ENCODE measurements around the gene ADGRD2. TPM values are rescaled to one million over a fixed set of nuclear protein-coding genes. Genes with fewer than 3 reads are reported as not detected.

Gene ADGRD2
- total and polyA plus RNA-seq, 2 donors, result not detected

GRCh38 chr9:124496075-124496449 is 45.8 kb downstream of the ADGRD2 start:
- Histone ChIP-seq H3K36me3 (ENCODE audit: insufficient read depth) (no peaks in the 10 kb centered on the region), H3K4me1 (ENCODE audit: insufficient read depth) (no peaks in the 10 kb centered on the region), H3K27ac (ENCODE audit: low read depth) (no peak overlapping the region), H3K4me3 (ENCODE audit: low read depth, low read length) (no peak overlapping the region)
- whole genome bisulfite sequencing, result 80% methylated on average over 3 of the region's 3 CpGs
- no peak for DNase-seq (ENCODE audit: extremely low spot score)

- Histone ChIP-seq H3K4me1 (ENCODE audit: insufficient read depth) (no peaks in the 10 kb centered on the region), H3K27ac (ENCODE audit: low read depth) (no peak overlapping the region), H3K36me3 (ENCODE audit: insufficient read depth) (no peaks in the 10 kb centered on the region), H3K4me3 (ENCODE audit: low read depth, low read length) (no peak overlapping the region)
- no peak for DNase-seq (ENCODE audit: extremely low spot score)
- 57% methylated on average over 15 of the region's 15 CpGs for WGBS
These were observed 46.2 kb downstream of the ADGRD2 start for GRCh38 chr9:124496463-124496862.

- 89% methylated on average over 8 of the region's 8 CpGs for WGBS
- Histone ChIP-seq H3K4me1 (ENCODE audit: insufficient read depth) (no peaks in the 10 kb centered on the region), H3K4me3 (ENCODE audit: low read depth, low read length) (no peak overlapping the region), H3K36me3 (ENCODE audit: insufficient read depth) (no peaks in the 10 kb centered on the region), H3K27ac (ENCODE audit: low read depth) (no peak overlapping the region)
- DNase-seq (ENCODE audit: extremely low spot score), result no peak
These were observed 47.2 kb downstream of the ADGRD2 start for GRCh38 chr9:124497441-124497840.

GRCh38 chr9:124498040-124498439 is 47.8 kb downstream of the ADGRD2 start:
- no peak overlapping the region for H3K4me3 ChIP-seq (ENCODE audit: low read depth, low read length)
- DNase-seq (ENCODE audit: extremely low spot score), result no peak
- H3K36me3 ChIP-seq (ENCODE audit: insufficient read depth), result no peaks in the 10 kb centered on the region
- WGBS, result 67% methylated on average over 6 of the region's 6 CpGs
- H3K27ac ChIP-seq (ENCODE audit: low read depth), result no peak overlapping the region
- no peaks in the 10 kb centered on the region for H3K4me1 ChIP-seq (ENCODE audit: insufficient read depth)

- WGBS, result 72% methylated on average over 15 of the region's 15 CpGs
These were observed 48.4 kb downstream of the ADGRD2 start for GRCh38 chr9:124498499-124499146.

GRCh38 chr9:124499216-124499615 is 49.0 kb downstream of the ADGRD2 start:
- 85% methylated on average over 3 of the region's 3 CpGs for WGBS
- Histone ChIP-seq H3K4me3 (ENCODE audit: low read depth, low read length) (no peak overlapping the region), H3K36me3 (ENCODE audit: insufficient read depth) (no peaks in the 10 kb centered on the region), H3K4me1 (ENCODE audit: insufficient read depth) (no peaks in the 10 kb centered on the region), H3K27ac (ENCODE audit: low read depth) (no peak overlapping the region)
- DNase-seq (ENCODE audit: extremely low spot score), result no peak

More at GRCh38 chr9:124498499-124499146, 48.4 kb downstream of the ADGRD2 start:
- DNase-seq (ENCODE audit: extremely low spot score), result no peak
- no peak overlapping the region for H3K27ac ChIP-seq (ENCODE audit: low read depth)
- H3K36me3 ChIP-seq (ENCODE audit: insufficient read depth), result no peaks in the 10 kb centered on the region
- H3K4me3 ChIP-seq (ENCODE audit: low read depth, low read length), result no peak overlapping the region
- no peaks in the 10 kb centered on the region for H3K4me1 ChIP-seq (ENCODE audit: insufficient read depth)

- no peaks in the 10 kb centered on the region for H3K4me1 ChIP-seq (ENCODE audit: insufficient read depth)
- 89% methylated on average over 40 of the region's 40 CpGs for WGBS
- no peaks in the 10 kb centered on the region for H3K36me3 ChIP-seq (ENCODE audit: insufficient read depth)
- DNase-seq (ENCODE audit: extremely low spot score), result no peak
- no peak overlapping the region for H3K27ac ChIP-seq (ENCODE audit: low read depth)
- no peak overlapping the region for H3K4me3 ChIP-seq (ENCODE audit: low read depth, low read length)
These were observed 50.0 kb downstream of the ADGRD2 start for GRCh38 chr9:124500028-124500795.

- H3K36me3 ChIP-seq (ENCODE audit: insufficient read depth), result no peaks in the 10 kb centered on the region
These were observed 50.8 kb downstream of the ADGRD2 start for GRCh38 chr9:124500796-124501611.

GRCh38 chr9:124501771-124502320 is 51.6 kb downstream of the ADGRD2 start:
- no peaks in the 10 kb centered on the region for H3K4me1 ChIP-seq (ENCODE audit: insufficient read depth)
- H3K4me3 ChIP-seq (ENCODE audit: low read depth, low read length), result no peak overlapping the region
- H3K36me3 ChIP-seq (ENCODE audit: insufficient read depth), result no peaks in the 10 kb centered on the region
- WGBS, result 62% methylated on average over 11 of the region's 11 CpGs
- no peak overlapping the region for H3K27ac ChIP-seq (ENCODE audit: low read depth)
- no peak for DNase-seq (ENCODE audit: extremely low spot score)

More at GRCh38 chr9:124500796-124501611, 50.8 kb downstream of the ADGRD2 start:
- no peaks in the 10 kb centered on the region for H3K4me1 ChIP-seq (ENCODE audit: insufficient read depth)
- H3K27ac ChIP-seq (ENCODE audit: low read depth), result no peak overlapping the region
- H3K4me3 ChIP-seq (ENCODE audit: low read depth, low read length), result no peak overlapping the region
- no peak for DNase-seq (ENCODE audit: extremely low spot score)
- 64% methylated on average over 12 of the region's 12 CpGs for WGBS

GRCh38 chr9:124502711-124503702 is 52.8 kb downstream of the ADGRD2 start:
- Histone ChIP-seq H3K4me3 (ENCODE audit: low read depth, low read length) (no peak overlapping the region), H3K4me1 (ENCODE audit: insufficient read depth) (no peaks in the 10 kb centered on the region), H3K36me3 (ENCODE audit: insufficient read depth) (no peaks in the 10 kb centered on the region), H3K27ac (ENCODE audit: low read depth) (no peak overlapping the region)
- WGBS, result 8% methylated on average over 96 of the region's 96 CpGs
- no peak for DNase-seq (ENCODE audit: extremely low spot score)

GRCh38 chr9:124503713-124504529 is 53.7 kb downstream of the ADGRD2 start:
- Histone ChIP-seq H3K4me3 (ENCODE audit: low read depth, low read length) (peak overlapping the region; percentile 34), H3K4me1 (ENCODE audit: insufficient read depth) (no peaks in the 10 kb centered on the region), H3K27ac (ENCODE audit: low read depth) (no peak overlapping the region), H3K36me3 (ENCODE audit: insufficient read depth) (no peaks in the 10 kb centered on the region)
- 2% methylated on average over 76 of the region's 76 CpGs for WGBS
- DNase-seq (ENCODE audit: extremely low spot score), result no peak

- Histone ChIP-seq H3K4me3 (ENCODE audit: low read depth, low read length) (peak overlapping the region; percentile 34), H3K27ac (ENCODE audit: low read depth) (no peak overlapping the region), H3K36me3 (ENCODE audit: insufficient read depth) (no peaks in the 10 kb centered on the region), H3K4me1 (ENCODE audit: insufficient read depth) (no peaks in the 10 kb centered on the region)
- WGBS, result under 1% methylated on average over 76 of the region's 81 CpGs
- no peak for DNase-seq (ENCODE audit: extremely low spot score)
These were observed 54.3 kb downstream of the ADGRD2 start for GRCh38 chr9:124504530-124505005.
